GM18498 (cell line): Measurements from ENCODE around the gene EML5.
"Not testable (repeated sequence)": the region's sequence is repeated elsewhere in the genome, so short reads cannot be mapped to it uniquely, and the experiment has no call there.

ENCODE experiments used
- ATAC-seq: cut with Tn5 transposase; IDR thresholded peaks from one replicate; pipeline ENCODE4 v1.9.1; 2021; ENCODE audit warnings: mild to moderate bottlenecking, moderate library complexity; ENCODE audit not compliant: unreplicated experiment

The EML5 gene

DNA sequence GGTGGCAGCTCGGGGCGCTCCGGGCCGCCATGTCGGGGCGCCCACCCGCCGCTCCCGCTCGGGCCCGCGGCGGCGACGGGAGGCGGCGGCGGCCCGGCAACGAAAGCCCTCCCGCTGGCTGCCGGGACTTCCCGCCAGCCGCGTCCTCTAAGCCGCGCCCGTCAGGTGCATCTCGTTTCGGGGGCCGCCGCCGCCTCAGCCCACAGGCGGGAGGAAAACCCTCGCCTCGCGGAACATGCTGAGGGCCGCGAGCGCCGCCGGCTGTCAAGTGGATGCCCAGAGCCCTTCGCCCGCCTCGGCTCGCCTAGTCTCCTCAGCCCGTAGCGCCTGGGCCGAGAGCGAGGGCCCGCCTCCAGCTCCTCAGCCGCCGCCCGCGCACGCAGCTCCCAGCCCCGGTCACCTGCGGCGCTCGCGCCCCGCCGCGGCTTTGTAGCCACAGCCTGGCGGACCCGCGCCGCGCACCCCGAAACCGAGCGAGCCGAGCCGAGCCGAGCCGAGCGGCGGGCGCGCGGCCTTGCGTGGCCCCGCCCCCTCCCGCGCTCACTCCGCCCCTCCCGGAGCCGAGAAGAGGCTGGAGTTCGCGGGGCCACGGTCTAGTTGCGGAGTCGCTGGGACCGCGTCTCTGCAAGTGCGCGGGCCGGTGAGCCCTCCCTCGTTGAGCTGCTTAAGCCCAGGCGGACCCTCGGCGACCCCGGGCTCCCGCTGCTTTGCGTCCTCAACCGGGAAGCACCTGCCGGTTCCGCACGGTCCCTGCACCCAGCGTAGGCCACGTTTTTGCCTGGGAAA is at the start of gene EML5:
EML5 (minus strand) TSS at position 481 of the 786 bp plus-strand sequence; CDS start at position 31, 450 bp downstream.
- peak; percentile 92 for ATAC-seq

DNA sequence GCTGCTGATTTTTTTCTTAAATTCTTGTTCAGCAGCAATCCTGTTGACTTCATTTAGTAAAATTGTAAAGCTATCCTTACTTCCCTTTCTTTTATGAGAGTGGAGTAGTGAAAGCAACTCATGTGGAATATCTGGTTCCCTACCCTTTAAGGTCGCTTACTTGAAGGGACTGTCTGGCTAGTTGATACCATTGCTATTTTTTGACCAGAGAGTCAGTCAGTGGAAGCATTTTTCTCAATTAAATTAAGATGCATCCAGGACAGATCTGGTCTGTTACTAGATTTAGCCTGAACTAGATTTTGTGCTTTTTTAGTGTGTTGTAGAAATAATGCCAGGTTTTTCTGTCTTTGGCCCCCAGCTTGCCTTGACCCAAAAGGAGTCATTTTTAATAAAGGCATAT is 49.7 kb upstream of the EML5 start:
- ATAC-seq = no peak

DNA sequence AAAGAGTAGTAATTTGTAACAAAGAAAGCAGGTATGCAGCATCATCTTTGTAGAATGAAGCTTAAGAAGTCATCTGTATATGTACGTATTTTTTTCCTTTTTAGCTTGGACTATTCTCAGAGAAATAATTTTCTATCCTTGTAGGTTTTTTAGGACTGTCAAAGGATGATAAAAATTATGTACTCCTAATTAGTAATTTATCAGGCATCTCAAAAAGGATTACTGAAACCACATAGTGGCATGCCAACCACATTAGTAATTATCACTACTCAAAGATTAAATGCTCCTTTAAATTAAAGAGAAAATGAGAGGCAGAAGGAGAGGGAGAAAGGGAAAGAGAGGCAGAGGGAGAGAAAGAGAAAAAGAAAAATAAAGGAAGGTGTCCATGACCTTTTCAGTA is 49.0 kb upstream of the EML5 start:
- ATAC-seq = no peak

DNA sequence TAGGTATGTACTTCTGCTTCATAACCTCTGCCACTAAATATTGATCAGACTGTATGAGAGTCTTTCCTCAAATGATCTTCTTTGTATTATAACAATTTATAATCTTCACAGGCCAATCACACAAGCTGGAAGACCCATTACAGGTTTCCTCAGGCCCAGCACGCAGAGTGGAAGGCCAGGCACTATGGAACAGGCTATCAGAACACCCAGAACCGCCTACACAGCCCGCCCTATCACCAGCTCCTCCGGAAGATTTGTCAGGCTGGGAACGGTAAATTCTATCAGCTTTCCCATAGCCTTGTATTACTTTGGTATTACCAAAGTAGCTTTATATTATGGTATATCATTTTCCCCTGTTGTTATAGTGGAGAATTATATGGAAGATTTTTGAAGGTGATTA is 48.2 kb upstream of the EML5 start:
- no peak for ATAC-seq

DNA sequence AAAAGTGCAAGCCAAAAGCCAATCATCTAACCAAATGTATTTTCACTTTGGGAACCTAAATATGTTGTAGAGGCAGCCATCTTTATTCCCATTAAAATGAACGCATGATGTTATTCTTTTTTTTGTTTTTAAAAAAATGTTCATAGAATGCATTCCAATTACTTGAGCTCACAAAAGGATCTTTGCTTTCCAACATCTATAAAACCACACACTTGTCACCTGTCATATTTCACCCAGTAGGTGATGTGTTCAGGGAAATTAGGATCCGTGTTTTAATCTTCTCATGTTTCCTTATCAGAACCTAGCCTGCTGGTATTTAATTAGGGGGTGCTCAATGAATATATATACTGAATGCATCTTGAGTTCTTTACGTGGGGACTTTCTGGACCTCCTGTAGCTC is 45.3 kb upstream of the EML5 start:
- ATAC-seq = no peak

DNA sequence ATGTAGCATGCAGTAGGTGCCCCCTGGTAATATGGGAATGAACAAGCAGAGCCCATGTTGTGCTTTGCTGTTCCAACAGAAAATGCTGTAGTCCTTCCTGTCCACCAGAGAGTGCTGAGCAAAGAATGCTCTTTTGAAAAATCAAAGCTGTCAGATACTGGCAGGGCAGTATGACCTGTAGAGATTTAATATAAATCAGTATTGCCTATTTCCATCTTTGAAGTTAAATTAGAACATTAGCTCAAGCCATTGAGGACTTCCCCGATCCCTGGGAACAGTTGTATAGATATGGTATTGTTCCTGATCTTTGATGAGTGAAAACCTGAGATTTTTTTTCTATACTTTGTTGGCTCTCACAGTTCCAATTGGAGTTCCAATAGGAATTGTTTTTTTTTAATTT is 44.7 kb upstream of the EML5 start:
- no peak for ATAC-seq

DNA sequence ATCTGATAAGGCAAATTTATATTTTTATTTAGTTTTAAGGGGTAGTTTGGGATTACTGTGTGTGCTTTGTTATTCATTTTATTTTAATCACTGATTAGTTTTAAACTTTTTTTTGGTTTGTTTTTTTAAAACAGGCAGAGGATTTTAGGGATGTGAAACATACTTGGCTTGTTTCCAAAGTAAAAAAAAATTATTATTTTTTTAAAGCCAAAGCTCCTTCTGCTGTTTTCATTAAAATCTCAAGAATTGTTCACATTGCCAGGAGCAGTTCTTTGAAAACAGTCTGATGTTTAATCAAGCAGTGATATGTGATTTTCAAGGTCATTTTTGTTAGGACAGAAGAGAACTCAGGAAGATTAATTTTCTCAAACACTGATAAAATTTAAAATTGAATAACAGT is 42.9 kb upstream of the EML5 start:
- ATAC-seq = no peak

DNA sequence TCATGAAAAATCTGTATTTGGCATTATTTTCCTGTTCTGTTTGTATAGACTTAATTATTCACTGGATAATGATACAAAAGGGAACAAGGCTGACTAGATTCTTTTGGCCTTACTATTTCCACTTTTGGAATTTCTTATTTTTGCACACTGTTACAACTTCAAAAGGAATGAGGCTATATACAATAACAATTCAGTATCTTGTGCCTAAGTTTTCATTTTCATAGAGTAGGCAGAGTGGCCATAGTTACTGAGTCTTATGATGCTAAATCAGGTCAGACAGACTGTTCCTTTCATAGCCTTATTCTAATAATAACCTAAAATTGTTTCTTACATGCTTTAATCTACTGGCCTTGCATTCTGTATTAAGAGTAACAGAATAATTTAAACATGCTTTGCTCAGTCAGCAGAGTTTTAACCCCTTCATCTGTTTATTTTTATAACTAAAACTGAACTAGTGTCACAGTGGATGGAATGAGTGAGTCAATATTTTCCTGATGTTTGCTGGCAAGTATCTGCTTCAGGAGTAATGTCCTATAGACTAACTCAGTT is 42.2 kb upstream of the EML5 start:
- ATAC-seq = no peak

DNA sequence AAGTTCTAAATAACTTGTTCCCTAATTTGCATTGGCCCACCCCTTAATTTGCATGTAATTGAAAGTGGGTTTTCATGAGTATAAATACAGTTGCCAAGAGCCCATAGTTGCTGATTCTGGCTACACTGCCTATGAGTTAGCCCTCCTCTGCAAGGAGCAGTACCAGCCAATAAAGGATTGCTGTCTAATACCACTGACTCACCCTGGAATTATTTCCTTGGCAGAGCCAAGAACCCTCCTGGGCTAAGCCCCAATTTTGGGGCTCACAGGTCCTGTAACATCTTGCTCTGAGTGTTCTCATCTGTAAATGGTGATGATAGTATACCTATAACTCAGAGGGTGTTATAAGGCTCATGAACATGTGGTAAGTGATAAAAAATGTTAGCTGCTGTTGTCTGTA is 38.5 kb upstream of the EML5 start:
- ATAC-seq = no peak

DNA sequence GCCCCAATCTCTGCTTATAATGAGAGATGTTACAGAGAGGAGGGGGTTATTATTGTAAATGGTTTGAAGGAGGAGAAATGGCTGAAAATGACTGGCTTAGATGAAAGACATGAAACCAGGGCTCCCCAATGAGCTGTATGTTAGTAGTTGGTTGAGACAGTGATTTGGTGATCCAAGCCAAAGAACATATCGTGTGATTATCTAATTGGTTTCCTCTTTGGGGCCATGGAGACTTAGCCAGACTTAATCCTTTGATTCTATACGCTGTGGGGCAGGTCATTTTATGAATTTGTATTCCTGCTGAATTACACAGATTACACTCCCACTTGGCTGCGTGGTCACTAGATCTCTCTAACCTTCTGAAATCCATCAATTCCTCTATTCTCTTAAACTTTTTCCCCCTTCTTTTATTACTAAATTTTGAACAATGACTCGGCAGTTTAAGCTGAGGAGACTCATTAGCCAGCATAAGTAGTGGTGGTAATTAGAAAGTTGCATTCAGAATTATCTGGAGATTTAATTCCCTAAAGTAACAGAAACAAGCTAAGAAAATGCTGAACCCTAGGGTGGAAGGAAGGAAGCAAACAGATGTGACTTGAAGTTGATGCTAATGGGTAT is 37.0 kb upstream of the EML5 start:
- ATAC-seq = no peak

DNA sequence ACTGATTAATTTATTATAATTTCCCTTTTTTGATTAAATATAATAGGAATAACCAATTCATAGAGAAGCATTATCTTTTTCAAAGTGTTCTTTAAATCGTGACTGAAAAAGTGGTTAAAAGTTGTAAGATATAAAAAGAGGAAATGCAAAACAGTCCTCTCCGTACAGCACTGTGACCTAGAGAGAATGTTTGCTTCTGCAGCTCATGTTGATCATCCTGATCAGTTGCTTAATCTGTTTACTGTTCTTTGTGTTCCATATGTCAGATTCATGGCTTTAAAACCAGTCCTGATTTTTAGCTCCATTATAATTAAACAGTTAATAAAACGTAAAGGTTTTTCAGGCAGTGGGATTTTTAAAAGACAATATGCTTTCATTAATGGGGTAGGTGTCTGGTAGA is 36.4 kb upstream of the EML5 start:
- no peak for ATAC-seq

DNA sequence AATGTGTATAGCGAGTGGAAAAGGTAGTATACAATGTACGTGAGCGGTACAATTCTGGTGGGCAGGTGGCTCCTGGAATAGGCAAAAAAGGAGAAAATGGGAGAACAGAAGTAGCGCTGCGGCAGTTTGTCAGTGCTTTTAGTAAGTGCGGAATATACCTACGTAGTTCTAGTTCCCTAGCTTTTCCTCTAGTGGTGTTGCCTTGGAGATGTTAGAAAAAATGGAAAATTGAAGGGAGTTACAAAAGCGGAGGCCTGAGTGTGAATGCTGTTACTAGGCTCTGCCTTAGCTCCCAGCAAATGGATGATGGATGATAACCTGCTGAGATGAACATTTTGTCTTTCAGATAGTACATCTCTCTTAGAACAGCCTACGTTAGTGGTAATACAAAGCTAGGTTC is 32.8 kb upstream of the EML5 start:
- no peak for ATAC-seq

DNA sequence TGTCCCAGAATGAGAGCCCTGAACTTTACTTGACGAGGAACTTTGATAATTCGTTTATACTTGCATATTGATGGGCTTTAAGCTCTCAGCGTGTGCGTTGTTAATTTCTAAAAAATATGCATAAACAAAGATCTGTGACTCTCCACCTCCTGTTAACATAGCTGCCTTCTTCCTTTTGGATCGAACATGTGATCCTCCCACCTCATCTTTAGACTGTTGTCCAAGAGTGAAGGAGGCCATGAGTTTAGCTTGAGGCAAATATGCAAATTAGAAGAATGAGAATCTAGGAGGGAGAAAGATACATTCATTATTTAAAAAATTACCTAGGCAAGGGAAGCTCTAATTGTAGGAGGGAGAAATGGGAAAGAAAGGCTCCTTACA is 32.3 kb upstream of the EML5 start:
- ATAC-seq = no peak

DNA sequence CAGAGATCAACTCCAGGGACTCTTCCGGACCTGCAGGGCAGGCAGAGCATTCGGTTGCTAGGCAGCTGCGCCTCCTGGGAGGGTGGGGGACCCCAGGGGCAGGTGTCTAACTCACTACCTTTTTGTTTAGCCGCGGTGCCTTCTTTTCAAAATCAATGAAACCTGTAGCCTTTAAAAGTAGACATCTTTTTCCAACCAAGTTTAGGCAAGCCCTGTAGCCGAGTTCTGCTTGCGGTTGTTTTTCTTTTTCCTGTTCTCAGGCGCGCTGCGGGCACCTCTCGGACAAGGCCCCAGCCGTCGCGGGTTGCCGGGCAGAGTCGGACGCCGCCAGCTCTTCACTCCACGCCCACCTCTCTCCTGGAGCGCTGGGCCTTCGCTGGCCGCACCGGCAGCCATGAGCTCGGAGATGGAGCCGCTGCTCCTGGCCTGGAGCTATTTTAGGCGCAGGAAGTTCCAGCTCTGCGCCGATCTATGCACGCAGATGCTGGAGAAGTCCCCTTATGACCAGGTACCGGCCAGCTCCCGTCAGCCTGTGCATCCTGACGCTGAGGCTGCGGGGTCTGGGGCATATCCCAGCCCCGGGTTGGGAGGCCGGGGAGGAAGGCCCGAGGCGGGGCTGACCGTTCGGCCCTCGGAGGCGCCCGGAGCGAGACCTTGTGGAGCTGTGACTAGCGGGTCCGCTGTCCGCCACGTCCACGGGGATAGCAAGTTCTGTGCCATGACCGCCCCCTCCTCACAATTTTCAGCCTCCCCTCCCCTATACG is 31.7 kb upstream of the EML5 start, which contains the start of gene TTC8:
TTC8 (plus strand) TSS at position 338 of the 764 bp plus-strand sequence; CDS start at position 395, 57 bp downstream.
- peak; percentile 100 for ATAC-seq

DNA sequence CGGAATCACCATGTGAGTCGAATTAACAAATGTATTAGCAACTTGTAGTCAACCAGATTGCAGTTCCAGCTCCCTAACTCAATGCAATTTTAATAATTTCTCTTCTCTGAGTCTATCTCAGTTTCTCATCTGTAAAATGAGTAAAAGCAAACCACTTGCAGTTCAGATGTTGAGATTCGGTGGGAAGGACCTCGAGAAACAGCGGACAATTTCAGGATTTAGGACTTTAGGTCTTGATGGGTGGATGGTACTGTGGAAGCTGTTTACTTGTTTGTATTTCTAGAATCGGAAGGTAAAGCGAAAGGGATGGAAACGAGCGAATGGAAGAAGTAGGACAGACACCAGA is 31.2 kb upstream of the EML5 start:
- ATAC-seq = peak; percentile 3

DNA sequence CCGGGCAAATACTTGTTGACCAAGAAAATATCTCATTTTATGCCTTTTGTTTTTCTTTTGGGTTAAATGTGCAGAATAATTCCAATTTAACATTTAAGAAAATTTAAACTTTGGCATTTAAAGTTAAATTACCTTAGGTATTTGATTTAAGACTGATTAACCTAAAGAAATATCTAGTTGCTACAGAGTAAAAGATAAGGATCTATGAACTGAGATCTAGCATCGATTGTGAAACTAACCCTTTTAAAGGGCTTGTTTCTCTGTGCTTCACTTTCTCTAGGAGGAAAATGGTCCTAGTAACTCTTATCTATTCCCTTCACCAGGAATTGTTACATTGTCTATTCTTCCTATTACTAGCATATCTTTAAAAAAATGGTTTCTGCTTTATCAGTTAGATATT is 29.1 kb upstream of the EML5 start:
- no peak for ATAC-seq

DNA sequence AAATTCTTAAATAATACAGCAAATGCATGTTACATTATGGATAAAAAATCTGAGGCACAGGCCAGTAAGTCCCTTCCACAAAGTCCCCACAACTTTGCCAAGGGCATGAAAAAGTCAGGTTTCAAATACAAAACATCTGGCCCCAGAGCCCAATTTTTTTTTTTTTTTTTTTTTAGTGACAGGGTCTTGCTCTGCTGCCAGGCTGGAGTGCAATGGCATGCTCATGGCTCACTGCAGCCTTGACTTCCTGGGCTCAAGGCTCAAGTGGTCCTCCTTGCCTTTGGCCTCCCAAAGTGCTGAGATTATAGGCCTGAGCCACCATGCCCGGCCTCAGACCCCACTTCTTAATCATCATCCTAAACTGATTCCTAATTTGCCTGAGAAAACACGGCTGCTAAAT is 28.6 kb upstream of the EML5 start:
- ATAC-seq = no peak

DNA sequence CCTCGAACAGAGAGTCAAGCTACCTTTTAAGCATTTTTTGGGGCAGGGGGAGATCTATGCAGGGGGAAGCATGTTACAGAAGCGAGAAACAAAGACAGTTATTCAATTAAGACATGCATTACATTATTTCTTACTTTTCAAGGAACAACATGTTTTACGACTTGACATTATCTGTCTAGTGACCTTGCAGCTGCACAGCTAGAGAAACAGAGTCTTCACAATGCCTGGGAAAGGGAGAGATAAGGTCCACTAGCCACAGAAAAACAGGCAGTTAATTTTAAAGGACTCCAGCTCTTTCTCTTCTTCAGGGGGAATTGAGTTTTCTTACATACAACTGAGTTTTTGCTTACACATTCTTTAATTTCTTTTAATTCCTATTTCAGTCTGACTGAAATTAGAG is 26.9 kb upstream of the EML5 start:
- ATAC-seq = not testable (repeated sequence)

DNA sequence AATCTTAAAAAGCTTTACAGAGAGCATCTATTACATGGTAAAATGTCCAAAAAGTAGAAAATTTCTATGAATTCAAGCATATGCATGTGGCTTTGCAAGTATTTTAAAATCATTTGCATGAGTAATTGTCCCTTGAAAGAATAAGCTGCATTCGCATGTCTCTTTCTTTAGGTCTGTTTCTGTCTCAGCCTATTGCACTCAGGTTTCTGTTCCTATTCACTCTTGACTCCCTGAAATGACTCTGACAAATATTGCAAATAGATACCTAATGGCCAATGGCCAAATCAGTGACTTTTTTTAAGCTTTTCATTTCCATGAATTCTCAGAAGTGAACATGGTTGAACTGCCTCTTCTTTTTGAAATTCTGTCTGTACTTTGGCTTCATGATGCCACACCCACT is 25.3 kb upstream of the EML5 start:
- no peak for ATAC-seq

DNA sequence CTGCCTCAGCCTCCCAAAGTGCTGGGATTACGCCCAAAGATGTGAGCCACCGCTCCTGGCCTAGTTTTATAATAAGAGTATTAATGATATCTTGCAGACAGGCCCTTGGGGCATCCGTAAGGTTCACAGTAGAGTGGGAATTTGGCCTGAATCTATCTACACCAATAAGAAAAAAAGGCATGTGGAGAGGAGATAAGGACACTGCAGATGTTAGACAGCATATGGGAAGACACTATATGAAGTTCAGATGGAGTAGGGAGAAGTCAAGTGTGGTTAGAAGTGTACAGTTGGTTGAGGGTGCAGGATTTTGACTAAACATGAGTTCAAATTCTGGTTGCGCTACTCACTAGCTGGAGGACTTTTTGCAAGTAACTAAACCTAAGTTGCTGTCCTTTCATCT is 23.2 kb upstream of the EML5 start:
- ATAC-seq = no peak

DNA sequence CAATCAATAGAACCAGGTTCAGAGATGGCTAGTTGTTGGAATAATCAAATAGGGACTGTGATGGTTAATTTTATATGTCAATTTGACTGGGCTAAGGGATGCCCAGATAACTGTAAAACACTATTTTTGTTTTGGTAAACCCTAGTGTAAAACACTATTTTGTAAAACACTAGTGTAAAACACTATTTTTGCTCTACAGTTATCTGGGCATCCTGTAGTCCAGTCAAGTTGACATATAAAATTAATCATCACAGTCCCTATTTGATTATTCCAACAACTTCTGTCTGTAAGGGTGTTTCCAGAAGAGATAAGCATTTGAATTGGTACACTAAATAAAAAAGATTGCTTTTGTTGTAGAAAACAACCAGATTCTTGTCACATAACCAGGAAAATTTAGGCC is 15.6 kb upstream of the EML5 start:
- no peak for ATAC-seq

DNA sequence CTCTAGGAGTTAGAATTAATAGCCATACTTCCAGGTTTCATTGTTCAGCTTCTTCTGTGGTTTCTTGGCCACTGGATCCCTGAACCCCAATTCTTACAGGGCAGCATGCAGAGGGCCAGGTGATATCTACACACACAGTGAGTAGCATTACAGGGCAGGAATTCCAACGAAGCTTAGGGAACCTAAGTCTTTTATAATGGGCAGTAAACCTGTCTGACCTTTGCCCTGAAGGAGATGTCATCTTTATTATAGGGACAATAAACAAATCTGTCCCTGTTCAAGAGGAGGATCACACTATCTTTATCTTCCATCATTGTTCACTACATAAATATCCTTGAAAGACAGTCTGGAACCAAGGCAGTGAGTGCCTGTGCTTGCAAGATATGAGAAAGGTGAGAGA is 11.7 kb upstream of the EML5 start:
- no peak for ATAC-seq
